HG03558 (cell line): ENCODE measurements around the gene ZNF414.
"Not testable (repeated sequence)": the region's sequence is repeated elsewhere in the genome, so short reads cannot be mapped to it uniquely, and the experiment has no call there.

Experiments used
- ATAC-seq: cut with Tn5 transposase; IDR thresholded peaks from one replicate; pipeline ENCODE4 v1.9.1; 2021; ENCODE audit warnings: moderate number of reproducible peaks; ENCODE audit not compliant: unreplicated experiment; ENCODE audit errors: extremely low read depth

The ZNF414 gene

DNA sequence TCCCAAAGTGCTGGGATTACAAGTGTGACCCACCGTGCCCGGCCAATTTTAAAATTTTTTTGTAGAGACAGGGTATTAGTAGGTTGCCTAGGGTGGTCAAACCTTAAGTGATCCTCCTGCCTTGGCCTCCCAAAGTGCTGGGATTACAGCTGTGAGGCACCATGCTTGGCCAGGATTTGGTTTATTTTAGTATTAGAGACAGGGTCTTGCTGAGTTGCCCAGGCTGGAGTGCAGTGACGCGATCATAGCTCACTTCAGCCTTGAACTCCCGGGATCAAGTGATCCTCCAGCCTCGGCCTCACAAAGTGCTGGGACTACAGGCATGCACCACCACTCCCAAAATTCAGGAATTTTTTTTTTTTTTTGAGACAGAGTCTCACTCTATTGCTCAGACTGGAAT lies 5.4 kb upstream of the ZNF414 start:
- no peak for ATAC-seq

- no peak for ATAC-seq
These were observed 4.6 kb upstream of the ZNF414 start for GRCh38 chr19:8518536-8518935.

- ATAC-seq, result no peak
These were observed 3.8 kb upstream of the ZNF414 start for GRCh38 chr19:8517551-8518442.

DNA sequence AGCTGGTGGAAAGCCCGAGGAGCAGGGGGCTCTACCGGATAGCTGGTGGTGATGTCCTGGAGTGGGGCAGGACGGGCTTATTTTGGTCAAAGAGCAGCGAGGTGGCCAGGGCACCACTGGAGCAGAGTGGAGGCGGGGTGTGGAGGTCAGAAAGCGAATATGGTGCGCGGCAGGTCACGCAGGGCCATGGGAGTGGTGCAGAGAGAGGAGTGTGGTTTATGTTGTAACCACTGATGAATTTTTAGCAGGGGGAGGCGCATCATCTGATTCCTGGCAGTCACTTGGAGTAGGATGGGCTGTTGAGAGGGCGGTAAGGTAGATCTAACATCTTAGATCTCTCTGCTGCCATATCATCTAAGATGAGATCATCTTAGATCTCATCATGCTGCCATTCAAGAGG lies 1.4 kb upstream of the ZNF414 start:
- ATAC-seq, result no peak

DNA sequence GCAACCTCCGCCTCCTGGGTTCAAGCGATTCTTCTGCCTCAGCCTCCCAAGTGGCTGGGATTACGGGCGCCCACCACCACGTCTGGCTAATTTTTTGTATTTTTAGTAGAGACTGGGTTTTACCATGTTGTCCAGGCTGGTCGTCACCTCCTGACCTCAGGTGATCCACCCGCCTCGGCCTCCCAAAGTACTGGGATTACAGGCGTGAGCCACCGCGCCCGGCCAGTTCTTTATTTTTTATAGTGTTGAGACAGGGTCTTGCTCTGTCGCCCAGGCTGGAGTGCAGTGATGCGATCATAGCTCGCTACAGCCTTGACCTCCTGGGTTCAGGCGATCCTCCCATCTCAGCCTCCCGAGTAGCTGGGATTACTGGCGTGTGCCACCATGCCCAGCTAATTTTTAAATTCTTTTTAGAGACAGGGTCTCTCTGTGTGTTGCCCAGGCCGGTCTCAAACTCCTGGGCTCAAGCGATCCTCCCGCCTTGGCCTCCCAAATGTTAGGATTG lies 590 bp upstream of the ZNF414 start:
- ATAC-seq, result not testable (repeated sequence)

- no peak for ATAC-seq
These were observed 806 bp downstream of the ZNF414 start for GRCh38 chr19:8513036-8513686.

- ATAC-seq, result no peak
These were observed 1.6 kb downstream of the ZNF414 start for GRCh38 chr19:8512115-8512967.

DNA sequence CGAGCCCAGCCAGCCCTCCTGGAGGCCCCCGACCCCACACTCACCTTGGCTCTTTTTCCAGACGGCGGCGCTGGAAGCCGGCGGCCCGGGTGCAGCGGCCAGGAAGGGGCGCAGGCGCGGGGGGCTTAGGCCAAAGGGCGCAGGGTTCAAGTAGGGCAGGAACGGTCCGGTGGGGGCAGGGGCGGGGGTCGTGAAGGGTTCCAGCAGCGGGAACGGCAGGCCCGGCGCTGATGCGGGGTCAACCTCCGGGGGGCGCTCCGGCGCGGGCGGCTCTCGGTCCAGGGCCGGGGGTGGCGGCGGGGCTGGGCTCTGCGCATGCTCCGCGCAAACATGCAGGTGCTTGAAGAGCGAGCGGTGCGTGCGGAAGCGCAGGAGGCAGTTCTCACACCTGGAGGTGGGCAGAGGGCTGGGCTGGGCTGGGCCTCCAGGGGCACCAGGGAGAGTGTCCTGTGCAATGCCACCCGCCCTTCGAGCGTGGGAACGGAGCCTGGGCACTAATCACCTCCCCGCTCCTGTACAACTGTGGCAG lies 2.3 kb downstream of the ZNF414 start:
- ATAC-seq, result no peak

GRCh38 chr19:8510589-8511115 lies 3.3 kb downstream of the ZNF414 start:
- no peak for ATAC-seq

GRCh38 chr19:8506402-8506957 lies 7.5 kb downstream of the ZNF414 start:
- ATAC-seq, result no peak

GRCh38 chr19:8505680-8506401 lies 8.1 kb downstream of the ZNF414 start:
- no peak for ATAC-seq

GRCh38 chr19:8504919-8505318 lies 9.0 kb downstream of the ZNF414 start:
- ATAC-seq, result no peak

DNA sequence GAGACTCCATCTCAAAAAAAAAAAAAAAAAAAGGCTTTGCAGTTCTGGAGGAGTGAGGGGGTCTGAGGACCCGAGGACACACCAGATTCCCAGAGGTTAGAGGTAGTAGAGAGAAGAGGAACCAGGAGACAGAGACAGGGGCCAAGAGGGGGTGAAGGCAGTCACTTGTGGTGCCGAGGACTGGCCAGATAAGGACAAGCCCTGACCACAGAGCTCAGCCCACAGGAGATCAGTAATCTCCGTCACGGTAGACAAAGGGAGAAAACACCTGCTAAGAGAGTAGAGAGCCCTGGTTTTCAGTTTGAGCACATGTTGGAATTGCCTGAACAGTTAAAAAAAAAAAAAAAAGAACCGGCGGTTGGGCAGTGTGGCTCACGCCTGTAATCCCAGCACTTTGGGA lies 9.8 kb downstream of the ZNF414 start:
- ATAC-seq, result no peak

DNA sequence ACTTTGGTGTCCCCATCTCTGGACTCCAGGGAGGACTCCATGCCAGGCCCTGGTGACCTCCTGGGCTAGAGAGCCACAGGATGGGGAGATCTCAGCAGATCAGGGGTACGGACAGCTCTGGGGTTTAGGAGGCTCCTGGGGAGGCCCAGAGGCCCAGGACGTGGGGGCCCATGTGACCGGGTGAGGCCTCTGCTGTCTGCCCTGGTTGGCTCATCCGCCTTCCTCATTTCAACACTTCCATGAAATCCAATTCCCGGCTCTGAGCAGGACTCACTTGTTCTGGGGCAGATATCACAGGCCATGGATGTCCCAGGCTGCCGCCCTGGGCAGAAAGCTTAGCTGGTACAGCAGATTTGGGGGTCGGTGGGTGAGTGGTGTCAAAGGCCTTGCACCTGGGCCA lies 10.5 kb downstream of the ZNF414 start:
- no peak for ATAC-seq

DNA sequence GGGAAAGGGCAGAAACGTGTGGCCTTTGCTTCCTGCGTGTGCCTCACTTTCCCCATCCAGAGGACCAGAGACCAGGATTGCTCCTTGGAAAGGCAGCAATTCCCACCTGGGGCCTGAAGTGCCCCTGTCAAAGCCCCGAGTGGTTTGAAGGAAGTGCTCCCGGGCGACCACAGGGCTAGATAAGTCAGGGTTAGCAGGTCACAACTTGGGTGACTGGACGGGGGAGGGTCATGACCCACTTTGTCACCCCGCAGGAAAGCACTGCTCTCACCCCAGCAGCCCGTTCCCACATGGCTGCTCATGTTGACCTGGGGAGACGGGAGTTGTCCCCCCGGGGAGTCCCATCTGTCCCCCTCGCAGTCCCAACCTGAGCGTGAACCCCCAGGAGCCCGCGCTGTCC lies 12.0 kb downstream of the ZNF414 start:
- ATAC-seq, result no peak

DNA sequence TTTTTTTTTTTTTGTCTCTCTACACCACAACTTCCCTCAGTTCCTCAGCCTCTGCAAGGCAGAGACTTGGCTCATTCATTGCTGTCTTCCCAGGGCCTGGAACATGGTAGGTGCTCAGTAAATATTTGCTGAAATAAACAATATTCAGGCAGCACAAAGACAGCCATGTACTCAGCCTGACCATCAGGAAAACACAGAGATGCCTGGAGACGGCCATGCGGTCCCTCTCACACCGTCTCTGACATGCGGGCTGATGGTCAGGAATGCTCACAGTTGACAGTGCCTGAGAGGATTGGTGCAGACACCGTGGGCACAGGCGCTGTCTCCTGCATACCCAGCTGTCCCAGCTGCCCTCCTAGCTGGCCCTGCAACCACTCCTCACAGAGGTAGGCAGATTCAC lies 12.5 kb downstream of the ZNF414 start:
- no peak for ATAC-seq

GRCh38 chr19:8500158-8500557 lies 13.8 kb downstream of the ZNF414 start:
- no peak for ATAC-seq

DNA sequence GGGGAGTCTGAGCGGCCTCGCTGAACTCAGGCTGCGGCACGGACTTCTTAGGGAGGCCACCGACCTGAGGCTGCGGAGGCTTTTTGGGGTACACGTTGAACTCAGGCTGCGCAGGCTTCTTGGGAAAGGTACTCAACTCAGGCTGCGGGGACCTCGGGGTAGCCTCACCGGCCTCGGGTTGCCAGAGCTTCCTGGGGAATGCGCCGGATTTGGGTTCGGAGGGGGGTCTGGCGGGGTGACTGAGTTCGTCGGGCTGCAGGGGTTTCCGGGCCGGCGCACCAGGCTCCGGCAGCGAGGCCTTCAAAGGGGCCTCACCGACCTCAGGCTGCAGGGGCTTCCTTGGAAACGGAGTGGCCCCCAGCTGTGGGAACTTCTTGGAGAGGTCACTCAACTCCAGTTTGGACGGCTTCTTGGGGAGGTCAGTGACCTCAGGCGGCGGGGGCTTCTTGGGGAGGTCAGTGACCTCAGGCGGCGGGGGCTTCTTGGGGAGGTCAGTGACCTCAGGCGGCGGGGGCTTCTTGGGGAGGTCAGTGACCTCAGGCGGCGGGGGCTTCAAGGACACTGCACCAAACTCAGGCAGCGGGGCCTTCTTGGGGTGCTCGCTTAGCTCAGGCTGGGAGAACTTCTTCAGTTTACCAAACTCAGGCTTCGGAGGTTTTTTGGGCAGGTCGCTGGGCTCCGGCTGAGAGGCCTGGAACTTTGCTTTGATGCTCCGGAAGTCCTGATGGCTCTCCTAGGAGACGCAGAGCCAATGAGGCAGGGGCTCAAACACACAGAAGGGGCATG lies 14.7 kb downstream of the ZNF414 start:
- no peak for ATAC-seq
